Panc1 (cell line): Measurements from ENCODE around the gene PRKG1. TPM values are rescaled to one million over a fixed set of nuclear protein-coding genes. Genes with fewer than 3 reads are reported as not detected.

ENCODE experiments used
- ATAC-seq: fragments of 200-7000 bp; cut with Tn5 transposase; 2 replicates; pipeline ENCODE4 v1.9.1; 2020; ENCODE audit warnings: mild to moderate bottlenecking, moderate library complexity
- BruUV-seq: library from RNA; stranded (reverse); fragments of 400-500 nt; replicated peaks from 2 replicates; lab custom pipeline; 2021; lab: Mats Ljungman, UMichigan
- CTCF ChIA-PET: fragments of 300-600 bp; sonication (Branson Sonifier 250); formaldehyde crosslinking; loops from one replicate; lab custom pipeline; 2022; ENCODE audit warnings: antibody characterized with exemption; lab: Charles Lee
- POLR2A ChIA-PET: fragments of 300-600 bp; sonication (Branson Sonifier 250); formaldehyde crosslinking; loops from one replicate; lab custom pipeline; 2022; ENCODE audit warnings: antibody characterized with exemption; lab: Charles Lee
- DNase-seq: peaks from one replicate; pipeline ENCODE4 v3.0.0-alpha.2; 2010; ENCODE audit warnings: low read depth, low spot score
- H3K27ac ChIP-seq: 2 replicates; pipeline ENCODE4 v1.5.1; 2011; ENCODE audit warnings: mild to moderate bottlenecking, low read length, inconsistent platforms
- H3K27me3 ChIP-seq: fragments of 200-500 bp; sonication (Bioruptor generic); 2 replicates; pipeline ENCODE4 v1.6.0; 2014; ENCODE audit warnings: low read length, inconsistent platforms; ENCODE audit not compliant: control insufficient read depth, insufficient read depth
- H3K36me3 ChIP-seq: fragments of 200-500 bp; sonication (Bioruptor generic); 2 replicates; pipeline ENCODE4 v1.5.1; 2014; ENCODE audit warnings: inconsistent platforms, mild to moderate bottlenecking, low read length, moderate library complexity; ENCODE audit not compliant: control insufficient read depth, insufficient read depth
- H3K4me1 ChIP-seq: 2 replicates; pipeline ENCODE4 v1.5.1; 2011; ENCODE audit warnings: inconsistent platforms, mild to moderate bottlenecking, low read length, moderate library complexity; ENCODE audit not compliant: control insufficient read depth, insufficient read depth
- H3K4me3 ChIP-seq, 2 experiments: 2 replicates each; pipeline ENCODE4 v1.5.1; 2011 to 2012; ENCODE audit warnings: low read depth in 2 of 2, low read length in 2 of 2, mild to moderate bottlenecking in 2 of 2, inconsistent platforms in 1 of 2, moderate library complexity in 1 of 2
- H3K9me3 ChIP-seq: fragments of 200-500 bp; sonication (Bioruptor generic); 2 replicates; pipeline ENCODE4 v1.5.1; 2014; ENCODE audit warnings: low read depth, mild to moderate bottlenecking, inconsistent platforms, low read length, moderate library complexity; ENCODE audit not compliant: control insufficient read depth, insufficient read depth
- CTCF ChIP-seq: fragments of 450-650 bp; IDR thresholded peaks from 2 replicates; pipeline ENCODE4 v1.5.1; 2017; ENCODE audit warnings: mild to moderate bottlenecking
- POLR2AphosphoS5 ChIP-seq: IDR thresholded peaks from 2 replicates; pipeline ENCODE4 v1.6.1; 2012; ENCODE audit warnings: mild to moderate bottlenecking, low read depth, low read length, moderate library complexity
- REST ChIP-seq, 2 experiments: IDR thresholded peaks; 2 replicates each; pipeline ENCODE4 v1.6.1; 2011 to 2012; ENCODE audit warnings: low read depth in 2 of 2, control low read depth in 1 of 2, low read length in 1 of 2, mild to moderate bottlenecking in 1 of 2, moderate library complexity in 1 of 2; ENCODE audit not compliant: insufficient read depth in 1 of 2
- SIN3A ChIP-seq: IDR thresholded peaks from 2 replicates; pipeline ENCODE4 v1.6.1; 2012; ENCODE audit warnings: low read depth, mild to moderate bottlenecking, low read length, moderate library complexity, borderline replicate concordance; ENCODE audit not compliant: insufficient read depth
- TCF7L2 ChIP-seq: IDR thresholded peaks from 2 replicates; pipeline ENCODE4 v1.6.1; 2011; ENCODE audit warnings: mild to moderate bottlenecking, low read depth, low read length, inconsistent platforms
- in situ Hi-C: cut with HindIII; loops from 2 replicates; pipeline ENCODE4 v1.10.0; 2016; ENCODE audit warnings: low sequenced_read_pairs, low pct_unique_long_range_greater_than_20kb
- intact Hi-C: fragments of 100-400 bp; cut with micrococcal nuclease; formaldehyde crosslinking; loops from one replicate; pipeline ENCODE4 v1.10.0; 2022; ENCODE audit not compliant: unreplicated experiment
- total RNA-seq: library from RNA; stranded (reverse); gene quantifications from one replicate; pipeline ENCODE4 v1.2.1, GENCODE V29; 2021; ENCODE audit not compliant: unreplicated experiment

Gene PRKG1
- total RNA-seq, 1 experiment from 2014 or later, result 0.92 TPM

- H3K4me3 ChIP-seq, result no peak overlapping the region
- no peaks in the 10 kb centered on the region for H3K9me3 ChIP-seq
- in situ Hi-C loops (no loop called here), intact Hi-C loops (no loop called here)
- no TSS peak for BruUV-seq
- DNase-seq (no peak), ATAC-seq (no peak)
- H3K4me1 ChIP-seq, result no peaks in the 10 kb centered on the region
- H3K27ac ChIP-seq, result no peak overlapping the region
- no peaks in the 10 kb centered on the region for H3K36me3 ChIP-seq
- POLR2A ChIA-PET, result no interaction called here
- TF ChIP-seq REST (IDR thresholded peaks at IDR 0.05; ENCODE audit: insufficient read depth in 1 of 2, low read depth in 2 of 2, low read length in 1 of 2) (no peak), CTCF (no peak), TCF7L2 (no peak), POLR2AphosphoS5 (no peak), SIN3A (no peak)
- H3K27me3 ChIP-seq, result no peaks in the 10 kb centered on the region
- CTCF ChIA-PET, result no interaction called here
Measured at GRCh38 chr10:51289519-51289918, 215.2 kb downstream of the PRKG1 start.

DNA sequence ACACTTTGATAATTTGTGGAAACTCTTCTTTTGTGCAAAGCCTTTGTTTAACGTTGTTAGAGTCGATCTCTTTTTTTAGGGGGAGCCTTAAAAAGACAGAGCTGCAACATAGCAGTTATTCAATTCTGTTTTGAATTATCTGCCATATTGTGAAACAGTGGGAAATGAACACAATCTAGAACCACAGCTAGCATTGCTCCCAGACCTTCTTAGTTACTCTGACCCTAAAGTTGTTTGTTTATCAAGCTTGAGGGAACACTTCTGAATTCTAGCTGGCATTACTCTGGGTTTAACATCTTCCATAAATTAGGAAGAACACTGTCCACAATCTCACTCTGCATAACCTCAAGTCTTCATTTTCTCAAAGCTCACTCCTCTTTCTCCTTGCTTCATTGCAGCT is 217.7 kb downstream of the PRKG1 start:
- TF ChIP-seq POLR2AphosphoS5, result no peak
- TF ChIP-seq TCF7L2, result no peak
- no peak for TF ChIP-seq CTCF
- TF ChIP-seq SIN3A, result no peak
- no peak for TF ChIP-seq REST (IDR thresholded peaks at IDR 0.05; ENCODE audit: insufficient read depth in 1 of 2, low read depth in 2 of 2, low read length in 1 of 2)
- no peak overlapping the region for H3K4me3 ChIP-seq
- no peaks in the 10 kb centered on the region for H3K4me1 ChIP-seq
- DNase-seq, result no peak
- no peaks in the 10 kb centered on the region for H3K36me3 ChIP-seq
- BruUV-seq, result no TSS peak
- ChIA-PET POLR2A (no interaction called here), CTCF (no interaction called here)
- no peak for ATAC-seq
- in situ Hi-C loops (no loop called here), intact Hi-C loops (no loop called here)
- no peaks in the 10 kb centered on the region for H3K9me3 ChIP-seq
- H3K27me3 ChIP-seq, result no peaks in the 10 kb centered on the region
- H3K27ac ChIP-seq, result no peak overlapping the region
